Left ventricle myocardium inferior (tissue), 1 donor: ENCODE results near the gene NMT1. TPM values are rescaled to one million over a fixed set of nuclear protein-coding genes. Genes with fewer than 3 reads are reported as not detected.

Experiments
- DNase-seq: peaks from one replicate; pipeline ENCODE4 v3.0.0-alpha.2; 2020
- H3K27ac ChIP-seq: fragments of 200-600 bp; replicated peaks from 2 replicates; pipeline ENCODE4 v1.8.0; 2021
- H3K27me3 ChIP-seq: fragments of 200-600 bp; 2 replicates; pipeline ENCODE4 v1.8.0; 2021; ENCODE audit warnings: low read depth
- H3K36me3 ChIP-seq: fragments of 200-600 bp; 2 replicates; pipeline ENCODE4 v1.8.0; 2021
- H3K4me1 ChIP-seq: fragments of 200-600 bp; 2 replicates; pipeline ENCODE4 v1.8.0; 2021
- H3K4me3 ChIP-seq: fragments of 200-600 bp; 2 replicates; pipeline ENCODE4 v1.8.0; 2021; ENCODE audit warnings: mild to moderate bottlenecking, moderate library complexity
- H3K9me3 ChIP-seq: fragments of 200-600 bp; replicated peaks from 2 replicates; pipeline ENCODE4 v1.8.0; 2021
- intact Hi-C: fragments of 100-400 bp; cut with micrococcal nuclease; formaldehyde crosslinking; loops from one replicate; pipeline ENCODE4 v1.11.0; 2022
- total RNA-seq: library from RNA; stranded (reverse); fragmentation: NEBNext Ultra II Directional; extraction: Animal tissue kit (Norgen Biotek cat#: 25700); gene quantifications from one replicate; pipeline ENCODE4 v1.2.1, GENCODE V29; 2021
- TF ChIP-seq, protein P1 (sequence below): fragments of 200-600 bp; IDR thresholded peaks from 2 replicates; pipeline ENCODE4 v1.8.0; 2021; ENCODE audit warnings: antibody characterized with exemption, mild to moderate bottlenecking, borderline replicate concordance
- donor health status: DM: no; HTN: yes; CAD: no; lungs with severe emphysema.

Gene NMT1
- total RNA-seq, 1 donor from 2014 or later: 86.0 TPM

DNA sequence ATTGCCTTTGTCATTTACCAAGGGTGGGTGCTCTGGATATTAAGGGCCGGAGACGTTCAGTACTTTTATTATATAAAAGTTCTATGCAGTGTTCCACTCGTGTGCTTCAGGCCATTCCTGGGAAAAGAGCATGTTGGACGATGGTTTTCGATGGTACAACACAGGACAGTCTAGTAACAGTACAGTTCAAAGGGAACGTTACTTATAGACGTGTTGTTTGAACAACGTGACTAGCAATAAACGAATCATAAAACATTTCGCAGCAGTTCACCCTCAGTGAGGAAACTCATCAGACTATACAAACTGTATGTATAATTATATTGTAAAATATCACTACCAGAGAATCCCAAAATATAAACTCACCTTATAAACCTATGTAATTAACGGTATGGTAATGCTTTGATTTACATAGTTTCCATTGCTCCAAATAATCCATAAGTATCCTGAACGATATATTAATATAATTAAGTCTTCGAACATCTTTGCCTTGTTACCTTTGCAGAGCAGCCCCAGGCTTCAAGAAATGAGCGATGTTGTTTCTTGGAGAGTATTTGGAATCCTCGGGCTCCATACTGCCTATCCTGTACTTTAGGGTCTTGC, 589 bp downstream of the NMT1 start:
- H3K4me3 ChIP-seq: peak overlapping the region; percentile 81
- peaks cover 74% of the 10 kb centered on the region for H3K4me1 ChIP-seq
- H3K27ac ChIP-seq: peak overlapping the region; percentile 94
- no peaks in the 10 kb centered on the region for H3K27me3 ChIP-seq
- intact Hi-C loops: no loop called here
- H3K36me3 ChIP-seq: no peaks in the 10 kb centered on the region
- H3K9me3 ChIP-seq: no peaks in the 10 kb centered on the region
- DNase-seq: no peak
- TF ChIP-seq, protein P1, sequence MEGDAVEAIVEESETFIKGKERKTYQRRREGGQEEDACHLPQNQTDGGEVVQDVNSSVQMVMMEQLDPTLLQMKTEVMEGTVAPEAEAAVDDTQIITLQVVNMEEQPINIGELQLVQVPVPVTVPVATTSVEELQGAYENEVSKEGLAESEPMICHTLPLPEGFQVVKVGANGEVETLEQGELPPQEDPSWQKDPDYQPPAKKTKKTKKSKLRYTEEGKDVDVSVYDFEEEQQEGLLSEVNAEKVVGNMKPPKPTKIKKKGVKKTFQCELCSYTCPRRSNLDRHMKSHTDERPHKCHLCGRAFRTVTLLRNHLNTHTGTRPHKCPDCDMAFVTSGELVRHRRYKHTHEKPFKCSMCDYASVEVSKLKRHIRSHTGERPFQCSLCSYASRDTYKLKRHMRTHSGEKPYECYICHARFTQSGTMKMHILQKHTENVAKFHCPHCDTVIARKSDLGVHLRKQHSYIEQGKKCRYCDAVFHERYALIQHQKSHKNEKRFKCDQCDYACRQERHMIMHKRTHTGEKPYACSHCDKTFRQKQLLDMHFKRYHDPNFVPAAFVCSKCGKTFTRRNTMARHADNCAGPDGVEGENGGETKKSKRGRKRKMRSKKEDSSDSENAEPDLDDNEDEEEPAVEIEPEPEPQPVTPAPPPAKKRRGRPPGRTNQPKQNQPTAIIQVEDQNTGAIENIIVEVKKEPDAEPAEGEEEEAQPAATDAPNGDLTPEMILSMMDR: no peak

DNA sequence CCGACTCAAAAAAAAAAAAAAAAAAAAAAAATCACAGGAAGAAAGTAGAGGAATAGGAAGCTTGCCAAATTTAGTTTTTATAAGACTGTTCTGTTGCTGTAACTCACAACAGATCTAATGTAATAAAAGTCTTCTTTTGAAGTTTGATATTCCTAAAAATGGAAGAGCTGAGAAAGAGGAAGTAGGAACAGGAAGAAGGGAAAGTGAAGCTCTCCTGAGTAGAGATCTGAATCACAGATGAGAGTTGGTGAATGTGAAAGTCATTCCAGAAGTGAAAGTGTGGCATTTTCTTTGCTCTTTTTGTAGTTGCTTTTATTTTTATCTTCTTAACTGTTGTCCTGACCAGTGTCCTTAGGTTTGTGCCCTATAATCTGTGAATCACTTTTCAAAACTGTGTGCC, 2.1 kb downstream of the NMT1 start:
- no peaks in the 10 kb centered on the region for H3K27me3 ChIP-seq
- H3K9me3 ChIP-seq: no peaks in the 10 kb centered on the region
- intact Hi-C loops: no loop called here
- DNase-seq: no peak
- peak overlapping the region; percentile 4 for H3K27ac ChIP-seq
- H3K36me3 ChIP-seq: peaks cover 10% of the 10 kb centered on the region
- H3K4me3 ChIP-seq: no peak overlapping the region
- peaks cover 85% of the 10 kb centered on the region for H3K4me1 ChIP-seq
- TF ChIP-seq, protein P1: no peak

DNA sequence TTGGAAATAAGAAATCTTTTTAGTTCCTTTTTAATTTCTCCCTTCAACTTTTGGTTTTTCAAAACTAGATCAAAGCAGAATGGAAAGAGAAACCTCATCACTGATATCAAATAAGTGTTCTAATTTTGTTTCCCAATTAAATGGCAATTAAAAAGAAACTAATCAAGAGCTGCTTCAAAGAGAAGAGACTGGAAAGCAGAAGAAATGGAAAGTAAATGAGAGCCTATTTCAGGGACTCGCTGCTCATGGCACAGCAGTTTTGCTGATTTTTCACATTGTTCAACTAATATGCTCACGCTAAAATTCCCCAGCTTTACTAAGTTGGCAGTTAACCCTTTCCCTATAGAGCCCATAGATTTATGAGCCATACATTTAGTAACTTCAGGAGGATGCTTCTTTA, 6.5 kb downstream of the NMT1 start:
- intact Hi-C loops: no loop called here
- H3K9me3 ChIP-seq: no peaks in the 10 kb centered on the region
- H3K27ac ChIP-seq: no peak overlapping the region
- no peak overlapping the region for H3K4me3 ChIP-seq
- peaks cover 75% of the 10 kb centered on the region for H3K4me1 ChIP-seq
- H3K27me3 ChIP-seq: no peaks in the 10 kb centered on the region
- TF ChIP-seq, protein P1: no peak
- peaks cover 27% of the 10 kb centered on the region for H3K36me3 ChIP-seq
- DNase-seq: no peak

DNA sequence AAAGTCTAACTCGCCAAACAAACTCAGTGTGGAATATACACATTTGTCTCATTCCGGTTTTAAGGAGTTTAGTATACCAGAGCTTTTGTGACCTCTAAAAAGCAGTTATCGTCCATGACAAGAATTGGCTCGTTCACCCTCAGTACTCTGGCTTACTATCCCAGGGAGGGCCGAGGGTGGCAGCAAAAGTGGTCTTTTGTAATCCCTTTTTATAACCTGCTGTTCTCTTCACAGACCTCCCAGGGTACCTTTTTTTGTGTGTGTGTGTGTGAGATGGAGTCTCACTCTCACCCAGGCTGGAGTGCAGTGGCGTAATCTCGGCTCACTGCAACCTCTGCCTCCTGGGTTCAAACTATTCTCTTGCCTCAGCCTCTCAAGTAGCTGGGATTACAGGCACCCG, 8.9 kb downstream of the NMT1 start:
- peaks cover 67% of the 10 kb centered on the region for H3K4me1 ChIP-seq

DNA sequence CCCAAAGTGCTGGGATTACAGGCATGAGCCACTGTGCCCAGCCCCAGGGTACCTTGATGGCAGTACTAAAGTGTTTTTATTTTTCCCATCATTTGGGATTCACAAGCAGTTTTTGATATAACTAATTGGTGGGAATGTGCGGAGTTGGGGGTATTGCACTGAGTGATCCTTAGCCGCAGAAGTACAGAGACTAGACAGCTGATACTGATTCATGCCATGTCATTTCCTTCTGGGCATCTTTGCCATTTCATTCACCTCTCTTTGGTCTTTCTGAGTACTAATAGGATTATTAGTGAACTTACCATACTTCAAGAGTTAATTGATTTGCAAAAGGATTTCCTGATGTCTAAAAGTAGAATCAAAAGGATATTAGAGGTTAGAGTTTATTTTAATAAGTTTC, 9.7 kb downstream of the NMT1 start:
- H3K9me3 ChIP-seq: no peaks in the 10 kb centered on the region
- H3K27me3 ChIP-seq: no peaks in the 10 kb centered on the region
- DNase-seq: no peak
- TF ChIP-seq, protein P1: no peak
- H3K4me3 ChIP-seq: no peak overlapping the region
- peak overlapping the region; percentile 62 for H3K27ac ChIP-seq
- peaks cover 49% of the 10 kb centered on the region for H3K36me3 ChIP-seq
- H3K4me1 ChIP-seq: peaks cover 62% of the 10 kb centered on the region
- intact Hi-C loops: no loop called here

More for the DNA sequence above, 8.9 kb downstream of the NMT1 start:
- DNase-seq: no peak
- no peaks in the 10 kb centered on the region for H3K9me3 ChIP-seq
- intact Hi-C loops: no loop called here
- H3K4me3 ChIP-seq: no peak overlapping the region
- TF ChIP-seq, protein P1: no peak
- H3K36me3 ChIP-seq: peaks cover 41% of the 10 kb centered on the region
- H3K27ac ChIP-seq: peak overlapping the region; percentile 62
- H3K27me3 ChIP-seq: no peaks in the 10 kb centered on the region
